NB4 (cell line): Measurements from ENCODE around the gene FMN1.

Experiments
- POLR2A ChIP-seq: IDR thresholded peaks from 2 replicates; pipeline ENCODE4 v1.6.1; 2011; ENCODE audit warnings: mild to moderate bottlenecking; ENCODE audit not compliant: insufficient read length; ENCODE audit errors: extremely low read depth
- TF ChIP-seq, protein P1 (sequence below): IDR thresholded peaks from one replicate; pipeline ENCODE4 v1.5.1; 2012; ENCODE audit warnings: low read depth, low read length
- TF ChIP-seq, protein P2 (sequence below): IDR thresholded peaks from 2 replicates; pipeline ENCODE4 v1.6.1; 2011; ENCODE audit warnings: low read depth, low read length

DNA sequence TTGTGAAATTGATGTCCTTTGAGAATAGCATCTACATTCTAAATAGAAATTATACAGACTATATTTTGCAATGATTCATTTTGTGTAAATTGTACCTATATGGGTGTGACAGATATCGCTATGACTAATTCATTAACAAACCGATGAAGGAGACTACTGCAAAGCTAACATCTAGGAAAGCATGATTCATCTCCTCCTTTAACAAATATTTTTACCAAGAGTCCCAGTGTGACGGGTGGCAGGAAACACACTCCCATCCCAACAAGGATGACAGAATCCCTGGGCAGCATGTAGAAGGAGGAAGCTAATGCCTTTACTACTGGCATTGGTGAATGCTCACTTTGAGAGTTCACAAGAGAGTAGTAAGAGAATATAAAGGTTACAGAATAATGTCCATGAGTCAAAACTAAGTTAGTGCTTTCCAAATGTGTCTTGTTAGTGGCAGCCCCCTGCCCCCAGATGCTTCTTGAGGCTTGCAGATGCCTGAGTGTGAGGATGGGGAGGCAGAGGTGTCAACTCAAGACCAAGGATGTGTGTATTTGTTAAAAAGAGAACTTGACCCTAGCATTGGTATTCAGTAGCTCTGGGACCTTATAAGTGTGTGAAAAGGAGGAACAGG is 180.6 kb downstream of the FMN1 start:
- TF ChIP-seq, protein P1, sequence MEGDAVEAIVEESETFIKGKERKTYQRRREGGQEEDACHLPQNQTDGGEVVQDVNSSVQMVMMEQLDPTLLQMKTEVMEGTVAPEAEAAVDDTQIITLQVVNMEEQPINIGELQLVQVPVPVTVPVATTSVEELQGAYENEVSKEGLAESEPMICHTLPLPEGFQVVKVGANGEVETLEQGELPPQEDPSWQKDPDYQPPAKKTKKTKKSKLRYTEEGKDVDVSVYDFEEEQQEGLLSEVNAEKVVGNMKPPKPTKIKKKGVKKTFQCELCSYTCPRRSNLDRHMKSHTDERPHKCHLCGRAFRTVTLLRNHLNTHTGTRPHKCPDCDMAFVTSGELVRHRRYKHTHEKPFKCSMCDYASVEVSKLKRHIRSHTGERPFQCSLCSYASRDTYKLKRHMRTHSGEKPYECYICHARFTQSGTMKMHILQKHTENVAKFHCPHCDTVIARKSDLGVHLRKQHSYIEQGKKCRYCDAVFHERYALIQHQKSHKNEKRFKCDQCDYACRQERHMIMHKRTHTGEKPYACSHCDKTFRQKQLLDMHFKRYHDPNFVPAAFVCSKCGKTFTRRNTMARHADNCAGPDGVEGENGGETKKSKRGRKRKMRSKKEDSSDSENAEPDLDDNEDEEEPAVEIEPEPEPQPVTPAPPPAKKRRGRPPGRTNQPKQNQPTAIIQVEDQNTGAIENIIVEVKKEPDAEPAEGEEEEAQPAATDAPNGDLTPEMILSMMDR = no peak
- no peak for TF ChIP-seq POLR2A
- TF ChIP-seq, protein P2, sequence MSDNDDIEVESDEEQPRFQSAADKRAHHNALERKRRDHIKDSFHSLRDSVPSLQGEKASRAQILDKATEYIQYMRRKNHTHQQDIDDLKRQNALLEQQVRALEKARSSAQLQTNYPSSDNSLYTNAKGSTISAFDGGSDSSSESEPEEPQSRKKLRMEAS = no peak
